GM18867 (cell line): Measurements from ENCODE around the gene CUL4A.
A peak's percentile ranks its signal among the peaks of the same experiment; 100 is the strongest.

Experiments used
- ATAC-seq: cut with Tn5 transposase; IDR thresholded peaks from one replicate; pipeline ENCODE4 v1.9.1; 2021; ENCODE audit warnings: mild to moderate bottlenecking, moderate library complexity; ENCODE audit not compliant: unreplicated experiment

The CUL4A gene

GRCh38 chr13:113207890-113208420 lies 1.5 kb upstream of the CUL4A start:
- ATAC-seq = peak; percentile 1

GRCh38 chr13:113208421-113209335 lies 735 bp upstream of the CUL4A start, which contains the start of gene PCID2:
PCID2 (minus strand) TSS chr13:113208669; CDS start chr13:113208634, 35 bp downstream.
- peak; percentile 79 for ATAC-seq

GRCh38 chr13:113209759-113210421 lies 477 bp downstream of the CUL4A start:
- ATAC-seq = peak; percentile 40

GRCh38 chr13:113210833-113211232 lies 1.4 kb downstream of the CUL4A start:
- no peak for ATAC-seq

- no peak for ATAC-seq
Measured at GRCh38 chr13:113211774-113212173, 2.4 kb downstream of the CUL4A start.

GRCh38 chr13:113216254-113217048 lies 7.0 kb downstream of the CUL4A start:
- ATAC-seq = no peak

- ATAC-seq = no peak
Measured at GRCh38 chr13:113218586-113218985, 9.2 kb downstream of the CUL4A start.

- no peak for ATAC-seq
Measured at GRCh38 chr13:113219256-113219940, 10.0 kb downstream of the CUL4A start.

- no peak for ATAC-seq
Measured at GRCh38 chr13:113220141-113220598, 10.8 kb downstream of the CUL4A start.

- ATAC-seq = no peak
Measured at GRCh38 chr13:113220877-113221276, 11.5 kb downstream of the CUL4A start.

GRCh38 chr13:113223070-113223469 lies 13.7 kb downstream of the CUL4A start:
- ATAC-seq = no peak

GRCh38 chr13:113224486-113224885 lies 15.1 kb downstream of the CUL4A start:
- ATAC-seq = no peak

- ATAC-seq = no peak
Measured at GRCh38 chr13:113225515-113225914, 16.1 kb downstream of the CUL4A start.

- no peak for ATAC-seq
Measured at GRCh38 chr13:113226873-113227450, 17.5 kb downstream of the CUL4A start.

GRCh38 chr13:113229161-113229560 lies 19.7 kb downstream of the CUL4A start:
- no peak for ATAC-seq

- no peak for ATAC-seq
Measured at GRCh38 chr13:113229791-113230190, 20.4 kb downstream of the CUL4A start.

GRCh38 chr13:113231306-113232207 lies 22.1 kb downstream of the CUL4A start:
- ATAC-seq = no peak

GRCh38 chr13:113232208-113233003 lies 23.0 kb downstream of the CUL4A start:
- no peak for ATAC-seq
